ENCODE measurements around the gene ADIPOR2.
"Not testable (repeated sequence)": the region's sequence is repeated elsewhere in the genome, so short reads cannot be mapped to it uniquely, and the experiment has no call there.

The ADIPOR2 gene

GRCh38 chr12:1731688-1732078 lies 40.8 kb downstream of the ADIPOR2 start:
- DNase-seq (ENCODE audit: low read depth in 1 of 2, low spot score in 1 of 2) = not testable (repeated sequence)

GRCh38 chr12:1732914-1733313 lies 42.0 kb downstream of the ADIPOR2 start:
- DNase-seq (ENCODE audit: low read depth in 1 of 2, low spot score in 1 of 2) = no peak

GRCh38 chr12:1733712-1734111 lies 42.8 kb downstream of the ADIPOR2 start:
- DNase-seq (ENCODE audit: low read depth in 1 of 2, low spot score in 1 of 2) = not testable (repeated sequence)

GRCh38 chr12:1737652-1738286 lies 46.9 kb downstream of the ADIPOR2 start:
- DNase-seq (ENCODE audit: low read depth in 1 of 2, low spot score in 1 of 2) = no peak

- no peak for DNase-seq (ENCODE audit: low read depth in 1 of 2, low spot score in 1 of 2)
These were observed 47.6 kb downstream of the ADIPOR2 start for GRCh38 chr12:1738446-1738845.

- DNase-seq (ENCODE audit: low read depth in 1 of 2, low spot score in 1 of 2) = no peak
These were observed 48.5 kb downstream of the ADIPOR2 start for GRCh38 chr12:1739368-1739767.

- no peak for DNase-seq (ENCODE audit: low read depth in 1 of 2, low spot score in 1 of 2)
These were observed 49.5 kb downstream of the ADIPOR2 start for GRCh38 chr12:1740161-1740948.

GRCh38 chr12:1741154-1741949 lies 50.5 kb downstream of the ADIPOR2 start:
- DNase-seq (ENCODE audit: low read depth in 1 of 2, low spot score in 1 of 2) = no peak

GRCh38 chr12:1744932-1745331 lies 54.1 kb downstream of the ADIPOR2 start:
- DNase-seq (ENCODE audit: low read depth in 1 of 2, low spot score in 1 of 2) = no peak

GRCh38 chr12:1747609-1748008 lies 56.7 kb downstream of the ADIPOR2 start:
- DNase-seq (ENCODE audit: low read depth in 1 of 2, low spot score in 1 of 2) = no peak

GRCh38 chr12:1749019-1749418 lies 58.1 kb downstream of the ADIPOR2 start:
- DNase-seq (ENCODE audit: low read depth in 1 of 2, low spot score in 1 of 2) = no peak

- DNase-seq (ENCODE audit: low read depth in 1 of 2, low spot score in 1 of 2) = no peak
These were observed 59.4 kb downstream of the ADIPOR2 start for GRCh38 chr12:1750300-1750699.

GRCh38 chr12:1758376-1758775 lies 67.5 kb downstream of the ADIPOR2 start:
- DNase-seq (ENCODE audit: low read depth in 1 of 2, low spot score in 1 of 2) = no peak

- DNase-seq (ENCODE audit: low read depth in 1 of 2, low spot score in 1 of 2) = no peak
These were observed 68.0 kb downstream of the ADIPOR2 start for GRCh38 chr12:1758887-1759286.

GRCh38 chr12:1760566-1761382 lies 69.9 kb downstream of the ADIPOR2 start:
- no peak for DNase-seq (ENCODE audit: low read depth in 1 of 2, low spot score in 1 of 2)

GRCh38 chr12:1761857-1762256 lies 71.0 kb downstream of the ADIPOR2 start:
- no peak for DNase-seq (ENCODE audit: low read depth in 1 of 2, low spot score in 1 of 2)

GRCh38 chr12:1763153-1763552 lies 72.3 kb downstream of the ADIPOR2 start:
- DNase-seq (ENCODE audit: low read depth in 1 of 2, low spot score in 1 of 2) = no peak

- no peak for DNase-seq (ENCODE audit: low read depth in 1 of 2, low spot score in 1 of 2)
These were observed 75.2 kb downstream of the ADIPOR2 start for GRCh38 chr12:1766110-1766509.

GRCh38 chr12:1767407-1768090 lies 76.7 kb downstream of the ADIPOR2 start:
- no peak for DNase-seq (ENCODE audit: low read depth in 1 of 2, low spot score in 1 of 2)

GRCh38 chr12:1768615-1769014 lies 77.7 kb downstream of the ADIPOR2 start:
- no peak for DNase-seq (ENCODE audit: low read depth in 1 of 2, low spot score in 1 of 2)

All from activated CD4-positive, alpha-beta T cell treated with anti-CD3 and anti-CD28 coated beads, Interleukin-2, amount 50 U/mL, for 24 hours (primary cell).